NCI-H1930 (cell line): ENCODE data around the gene CUTC.

Experiments used
- DNase-seq, 2 experiments: peaks; one replicate each; lab custom pipeline; 2025; lab: John Stamatoyannopoulos, UW

CUTC gene

DNA sequence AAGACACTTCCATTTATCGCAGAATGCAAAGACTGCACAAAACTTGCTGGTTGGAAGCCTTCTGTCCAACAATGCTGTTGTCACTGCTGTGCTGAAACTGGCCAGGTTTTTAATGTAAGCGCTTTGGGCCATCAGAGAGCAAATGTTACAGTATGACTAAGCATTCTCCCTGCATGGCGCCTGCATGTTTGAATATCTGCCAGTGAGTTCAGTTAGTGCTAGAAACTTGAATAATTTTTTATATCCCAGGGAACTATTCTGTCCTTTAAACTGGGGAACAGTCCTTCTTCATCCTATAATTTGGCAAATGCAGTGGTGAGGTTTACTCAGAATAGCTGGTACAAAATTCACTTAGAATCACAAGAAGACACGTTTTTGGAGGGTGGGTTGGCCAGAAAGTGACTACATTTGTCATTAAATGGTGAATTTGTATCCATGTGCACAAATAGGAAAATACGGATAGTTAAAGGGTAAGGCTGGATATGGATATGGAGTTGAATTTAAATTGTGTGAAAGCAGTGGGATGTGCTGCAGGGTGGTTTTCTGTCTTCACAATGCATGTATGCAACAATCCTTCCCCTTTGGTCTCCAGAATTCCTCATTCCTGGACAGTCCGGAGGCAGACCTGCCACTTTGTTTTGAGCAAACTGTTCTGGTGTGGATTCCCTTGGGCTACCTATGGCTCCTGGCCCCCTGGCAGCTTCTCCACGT is 52.1 kb downstream of the CUTC start:
- DNase-seq, result no peak

DNA sequence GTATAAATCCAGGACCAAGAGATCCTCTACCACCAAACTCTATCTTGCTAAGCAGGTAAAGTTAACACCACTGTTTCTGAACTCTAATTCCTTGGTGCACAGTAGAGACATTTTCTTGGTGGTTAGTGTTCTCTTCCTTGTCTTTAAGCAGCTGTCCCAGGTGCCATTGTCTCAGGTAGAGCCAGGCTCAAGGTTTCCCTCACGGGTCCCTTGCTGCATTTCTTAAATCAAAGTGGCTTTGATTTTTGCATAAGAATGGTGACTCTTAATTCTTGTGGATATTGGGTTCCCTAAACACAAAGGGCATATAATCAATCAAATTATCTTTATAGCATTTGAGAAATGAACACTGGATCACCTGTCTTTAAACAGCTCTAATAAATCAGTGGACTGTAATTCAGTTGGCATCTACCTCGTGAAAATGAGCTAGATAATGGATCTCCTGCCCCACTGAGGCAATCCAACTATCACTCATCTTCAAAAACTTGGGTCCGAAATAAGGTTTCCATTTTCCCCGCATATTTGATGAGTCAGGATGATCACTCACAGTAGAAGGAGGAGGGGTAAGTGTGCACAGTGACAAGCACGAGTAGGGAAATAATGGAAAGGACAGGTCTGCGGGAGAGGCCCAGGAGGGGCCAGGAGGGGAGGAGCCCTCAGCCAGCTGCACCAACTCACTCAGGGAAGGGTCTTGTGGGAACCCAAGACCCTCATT is 52.9 kb downstream of the CUTC start:
- DNase-seq, result no peak

DNA sequence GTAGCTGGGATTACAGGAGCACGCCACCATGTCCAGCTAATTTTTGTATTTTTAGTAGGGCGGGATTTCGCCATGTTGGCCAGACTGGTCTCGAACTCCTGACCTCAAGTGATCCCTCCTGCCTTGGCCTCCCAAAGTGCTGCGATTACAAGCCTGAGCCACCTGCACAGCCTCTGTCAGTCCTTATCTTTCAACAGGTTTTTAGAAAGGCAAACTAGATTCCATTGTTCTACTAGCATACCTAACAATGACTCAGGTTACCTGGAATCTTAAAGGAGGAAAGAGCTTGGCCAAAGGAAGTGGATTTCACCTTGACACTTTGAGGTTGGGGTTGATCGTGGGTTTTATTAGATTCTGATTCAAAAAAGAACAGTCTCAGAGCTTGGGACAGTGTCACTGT is 53.6 kb downstream of the CUTC start:
- no peak for DNase-seq

DNA sequence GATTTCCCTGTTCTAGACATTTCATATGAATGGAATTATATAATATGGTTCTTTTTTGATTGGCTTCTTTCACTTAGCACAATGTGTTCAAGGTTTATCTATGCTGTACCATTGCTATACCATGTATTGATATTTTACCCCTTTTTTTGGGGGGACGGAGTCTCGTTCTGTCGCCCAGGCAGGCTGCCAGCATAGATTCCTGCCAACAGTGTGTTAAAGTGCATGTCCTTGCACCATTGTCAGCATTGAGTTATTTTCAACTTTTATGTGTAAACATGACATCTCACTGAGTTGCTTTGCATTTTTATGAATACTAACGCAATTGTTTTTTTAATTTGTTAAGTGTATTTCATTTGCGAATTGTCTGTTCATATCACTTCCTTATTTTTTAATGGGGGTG is 55.3 kb downstream of the CUTC start:
- no peak for DNase-seq

DNA sequence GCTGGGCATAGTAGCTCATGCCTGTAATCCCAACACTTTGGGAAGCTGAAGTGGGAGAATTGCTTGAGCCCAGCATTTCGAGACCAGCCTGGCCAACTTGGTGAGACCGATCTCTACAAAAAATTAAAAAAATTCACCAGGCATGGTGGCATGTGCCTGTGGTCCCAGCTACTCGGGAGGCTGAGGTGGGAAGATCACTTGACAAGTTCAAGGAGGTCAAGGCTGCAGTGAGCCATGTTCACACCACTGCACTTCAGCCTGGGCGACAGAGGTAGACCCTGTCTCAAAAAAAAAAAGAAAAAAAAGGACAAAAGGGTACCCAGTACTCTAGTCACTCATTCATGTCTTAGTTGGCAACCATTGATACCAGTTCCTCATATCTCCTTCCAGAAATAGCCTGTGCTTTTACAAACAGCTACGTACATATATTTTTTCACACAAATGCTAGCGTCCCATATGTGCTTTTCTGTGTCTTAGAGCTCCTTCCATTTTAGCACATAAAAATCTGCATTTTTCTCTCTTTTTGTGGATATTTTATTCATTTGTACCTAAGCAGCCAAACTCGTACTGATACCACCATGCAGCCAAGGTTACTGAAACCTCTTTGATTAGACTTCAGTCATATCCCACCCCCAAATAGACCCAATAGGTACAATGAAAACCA is 55.9 kb downstream of the CUTC start:
- no peak for DNase-seq

DNA sequence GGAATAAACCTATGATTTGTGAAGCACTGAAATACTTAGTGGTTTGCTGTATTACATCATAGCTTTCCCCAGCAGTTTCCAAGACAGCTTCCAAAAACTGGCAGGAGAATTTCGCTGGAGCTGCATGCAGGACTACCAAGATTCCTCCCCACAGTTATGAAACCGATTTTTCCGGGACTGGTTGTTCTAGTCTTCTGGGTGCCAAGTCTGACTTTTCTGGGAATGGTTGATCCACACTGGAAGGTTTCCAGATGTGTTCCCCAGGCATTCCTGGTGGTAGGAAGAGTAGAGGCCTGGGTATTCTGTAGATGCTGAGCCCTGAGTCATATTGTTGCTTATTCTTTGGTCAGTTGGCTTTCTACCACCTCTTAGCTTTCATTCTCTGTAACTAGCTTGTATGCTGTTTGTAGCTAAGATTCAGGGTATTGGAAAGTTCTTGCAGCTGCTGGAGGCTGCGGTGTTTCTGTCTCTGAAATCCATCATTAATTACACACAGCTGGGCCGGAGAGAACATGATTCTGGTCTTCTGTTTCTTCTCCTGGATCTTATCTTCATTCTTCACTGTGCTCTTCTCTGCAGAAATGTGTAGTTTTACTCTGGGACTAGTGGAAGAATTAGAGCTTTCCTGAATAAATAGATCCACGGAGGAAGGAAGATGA is 56.7 kb downstream of the CUTC start:
- no peak for DNase-seq

DNA sequence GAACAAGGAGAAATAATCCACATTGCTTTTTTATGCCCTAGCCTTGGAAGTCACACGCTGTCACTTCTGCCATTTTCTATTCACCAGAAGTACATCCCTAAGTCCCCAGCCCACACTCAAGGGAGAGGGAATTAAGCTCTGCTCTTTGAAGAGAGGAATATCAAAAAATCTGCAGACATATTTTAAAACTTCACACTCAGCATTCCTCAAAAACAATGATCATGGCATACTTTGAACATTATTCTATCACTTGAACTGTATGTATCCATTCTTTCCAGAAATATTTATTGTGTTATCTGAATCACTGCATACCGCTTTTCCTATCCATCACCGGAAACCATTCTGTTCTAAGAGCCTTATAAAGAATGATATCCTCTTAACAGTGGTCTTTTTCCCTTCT is 59.8 kb downstream of the CUTC start:
- DNase-seq, result no peak

DNA sequence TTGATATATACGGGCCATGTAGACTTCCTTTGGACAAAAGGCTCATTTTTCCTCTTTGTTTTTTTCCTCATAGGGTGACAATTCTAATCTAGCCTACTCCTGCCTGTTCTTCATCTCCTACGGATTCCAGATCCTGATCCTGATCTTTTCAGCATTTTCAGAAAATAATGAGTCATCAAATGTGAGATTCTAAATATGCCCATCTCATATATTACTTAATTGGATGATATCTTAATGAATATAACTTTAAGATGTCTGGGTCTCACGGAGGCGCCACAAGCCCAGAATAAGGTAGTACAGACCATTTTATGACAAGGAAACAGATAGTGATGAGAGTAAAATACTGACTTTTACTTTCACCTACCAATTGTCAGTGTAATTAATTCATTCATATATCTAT is 61.8 kb downstream of the CUTC start:
- no peak for DNase-seq

DNA sequence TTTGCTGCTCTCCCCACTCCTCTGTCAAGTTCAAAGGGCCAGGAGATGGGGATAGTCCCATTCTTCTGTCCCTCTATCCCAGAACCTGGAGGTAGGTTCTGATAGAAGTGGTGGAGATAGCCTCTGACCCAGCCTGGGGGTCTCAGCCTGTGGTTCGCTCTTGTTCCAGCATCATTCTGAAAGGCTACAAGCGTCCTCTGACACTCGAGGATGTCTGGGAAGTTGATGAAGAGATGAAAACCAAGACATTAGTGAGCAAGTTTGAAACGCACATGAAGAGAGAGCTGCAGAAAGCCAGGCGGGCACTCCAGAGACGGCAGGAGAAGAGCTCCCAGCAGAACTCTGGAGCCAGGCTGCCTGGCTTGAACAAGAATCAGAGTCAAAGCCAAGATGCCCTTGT is 64.9 kb downstream of the CUTC start:
- no peak for DNase-seq

DNA sequence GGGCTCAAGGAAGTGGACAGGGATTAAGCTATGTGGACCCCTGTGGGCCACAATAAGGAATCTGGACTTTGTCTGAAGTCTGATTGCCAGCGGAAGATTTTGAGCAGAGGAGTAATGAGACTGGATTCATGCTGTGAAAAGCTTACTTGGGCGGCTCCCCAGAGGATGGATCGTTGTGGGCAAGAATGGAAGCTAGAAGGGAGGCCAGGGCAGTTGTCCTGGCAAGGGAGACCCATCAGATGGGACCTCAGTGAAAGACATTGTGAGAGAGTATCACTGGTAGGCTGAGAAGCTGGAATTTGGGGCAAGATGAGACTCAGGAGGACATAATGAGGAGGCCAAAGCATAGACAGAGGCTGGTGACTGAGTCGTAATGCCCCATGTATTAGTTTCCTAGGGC is 66.0 kb downstream of the CUTC start:
- DNase-seq, result no peak

DNA sequence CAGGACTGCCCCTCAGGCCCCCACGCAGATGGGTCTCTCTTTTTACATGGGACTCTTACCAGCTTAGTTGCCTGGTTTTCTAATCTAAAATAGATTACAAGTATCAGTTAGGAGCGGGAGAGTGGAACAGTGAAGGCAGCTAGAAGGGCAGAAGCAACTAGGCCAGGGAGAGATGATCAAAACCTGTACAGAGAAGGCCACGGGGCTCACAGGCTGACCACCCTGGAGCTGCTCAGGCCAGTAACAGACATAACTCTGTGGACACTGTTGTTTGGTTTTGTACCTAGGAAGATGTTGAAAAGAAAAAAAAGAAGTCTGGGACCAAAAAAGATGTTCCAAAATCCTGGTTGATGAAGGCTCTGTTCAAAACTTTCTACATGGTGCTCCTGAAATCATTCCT is 66.9 kb downstream of the CUTC start:
- DNase-seq, result no peak

DNA sequence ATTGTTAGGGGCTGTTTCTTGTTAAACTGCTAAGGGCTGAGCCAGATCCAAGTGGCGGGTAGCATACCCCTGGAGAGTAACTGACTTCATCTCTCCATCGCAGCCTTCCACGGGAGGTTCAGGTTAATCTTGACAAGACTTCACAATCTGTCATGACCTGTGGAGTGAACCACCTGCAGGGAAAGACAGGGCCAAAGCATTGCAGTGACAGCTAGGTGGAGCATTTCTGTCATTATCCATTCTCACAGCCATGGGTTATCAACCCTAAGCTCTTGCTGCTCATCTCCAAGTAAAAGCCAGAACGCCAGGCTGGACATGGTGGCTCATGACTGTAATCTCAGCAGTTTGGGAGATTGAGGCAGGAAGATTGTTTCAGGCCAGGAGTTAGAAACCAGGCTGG is 67.6 kb downstream of the CUTC start:
- no peak for DNase-seq

DNA sequence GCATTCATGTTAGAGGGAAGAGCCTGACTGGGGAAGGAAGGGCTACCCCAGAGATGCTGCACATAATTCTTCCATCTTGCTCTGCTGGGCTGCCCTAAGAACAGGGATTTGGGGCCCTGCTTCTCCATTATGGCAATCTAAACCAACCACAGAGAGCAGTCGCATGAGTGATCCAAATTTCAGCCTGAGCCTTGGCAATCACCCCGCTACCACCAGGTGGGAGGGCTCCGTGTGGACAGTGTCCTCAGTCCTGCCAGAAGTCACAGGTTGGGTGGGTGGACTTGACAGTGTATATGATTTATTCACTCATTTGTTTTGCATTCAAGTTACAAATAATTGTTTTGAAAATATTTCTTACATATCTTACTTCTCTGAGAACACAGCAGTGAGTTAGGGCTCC is 72.4 kb downstream of the CUTC start:
- DNase-seq, result no peak

DNA sequence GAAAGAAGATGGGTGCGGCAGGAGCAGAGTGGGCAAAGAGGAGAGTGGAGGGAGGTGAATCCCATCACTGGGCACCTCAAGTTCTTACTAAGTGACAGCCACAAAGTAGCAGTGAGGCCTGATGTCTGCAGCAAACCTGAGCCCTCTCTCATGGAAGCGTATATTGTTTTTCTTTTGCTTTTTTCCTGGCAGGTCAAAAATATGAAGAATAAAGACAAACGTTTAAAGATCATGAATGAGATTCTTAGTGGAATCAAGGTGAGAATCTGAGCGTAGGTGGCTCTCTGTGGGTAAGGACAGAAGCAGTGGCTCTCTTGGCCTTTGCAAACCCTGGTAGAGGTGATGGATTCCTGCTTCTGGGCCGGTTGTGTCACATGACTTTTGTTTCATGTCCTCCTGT is 73.2 kb downstream of the CUTC start:
- no peak for DNase-seq
